SU-DHL-6 (cell line): ENCODE data around the gene RTL9.

Experiments
- CTCF ChIP-seq: fragments of 200-600 bp; sonication (generic); IDR thresholded peaks from one replicate; pipeline ENCODE4 v1.5.1; 2017; ENCODE audit warnings: antibody characterized with exemption, mild to moderate bottlenecking, low read length, moderate library complexity; ENCODE audit not compliant: insufficient read depth, poor library complexity, severe bottlenecking
- EZH2phosphoT487 ChIP-seq: fragments of 200-600 bp; sonication (generic), shearing (Covaris generic); conservative IDR thresholded peaks from 2 replicates; pipeline ENCODE4 v1.6.1; 2018; ENCODE audit warnings: mild to moderate bottlenecking, antibody characterized with exemption, low read length, moderate library complexity, mixed read lengths

DNA sequence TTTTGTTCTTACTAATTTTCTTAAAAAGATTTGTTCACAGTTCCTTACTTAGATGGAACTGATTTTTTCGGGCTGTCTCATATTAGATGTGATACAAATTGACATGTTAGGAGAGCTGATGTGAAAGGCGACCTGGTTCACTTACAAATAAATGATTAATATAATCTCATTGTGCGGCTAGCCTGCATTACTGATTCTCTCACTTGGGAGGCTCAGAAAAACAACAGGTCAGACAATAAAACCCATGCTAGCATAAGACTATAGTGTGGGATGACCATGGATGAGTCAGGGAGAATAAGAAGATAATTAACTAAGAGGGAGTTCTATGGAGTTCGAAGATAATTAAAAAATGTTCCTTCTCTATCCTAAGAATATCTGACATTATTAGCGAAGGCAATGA is 40.8 kb downstream of the RTL9 start:
- TF ChIP-seq CTCF (no peak), EZH2phosphoT487 (no peak)
